Liver (tissue), 3 donors: ENCODE results near the gene CDH4.

Experiments
- EGR1 ChIP-seq, 2 donors: IDR thresholded peaks; 2 replicates each; pipeline ENCODE4 v1.6.1; 2016 to 2018; ENCODE audit warnings: antibody characterized with exemption in 2 of 2, low read depth in 2 of 2
- HNF4A ChIP-seq, 2 donors: conservative IDR thresholded peaks; 2 replicates each; pipeline ENCODE4 v1.6.1; 2016; ENCODE audit warnings: antibody characterized with exemption in 2 of 2, mild to moderate bottlenecking in 2 of 2
- JUND ChIP-seq, 2 donors: IDR thresholded peaks; 2 replicates each; pipeline ENCODE4 v1.6.1; 2016; ENCODE audit warnings: antibody characterized with exemption in 2 of 2
- MAX ChIP-seq: IDR thresholded peaks from 2 replicates; pipeline ENCODE4 v1.6.1; 2016; ENCODE audit warnings: antibody characterized with exemption
- NR2F2 ChIP-seq: IDR thresholded peaks from 2 replicates; pipeline ENCODE4 v1.6.1; 2016; ENCODE audit warnings: antibody characterized with exemption
- RAD21 ChIP-seq, 2 donors: IDR thresholded peaks; 2 replicates each; pipeline ENCODE4 v1.6.1; 2016; ENCODE audit warnings: antibody characterized with exemption in 2 of 2, mild to moderate bottlenecking in 2 of 2
- TAF1 ChIP-seq: conservative IDR thresholded peaks from 2 replicates; pipeline ENCODE4 v1.6.1; 2016; ENCODE audit warnings: antibody characterized with exemption, mild to moderate bottlenecking
- YY1 ChIP-seq: IDR thresholded peaks from 2 replicates; pipeline ENCODE4 v1.6.1; 2016; ENCODE audit warnings: antibody characterized with exemption, mild to moderate bottlenecking
- TF ChIP-seq, protein P1 (sequence below): fragments of 150-350 bp; IDR thresholded peaks from 2 replicates; pipeline ENCODE4 v1.5.1; 2017; ENCODE audit warnings: improper control_type of control experiment, low read depth, low read length; ENCODE audit not compliant: missing input control
- TF ChIP-seq, protein P2 (sequence below): IDR thresholded peaks from 2 replicates; pipeline ENCODE4 v1.6.1; 2016; ENCODE audit warnings: antibody characterized with exemption, mild to moderate bottlenecking
- donor health status: healthy.
- donor health status: healthy.

GRCh38 chr20:61802721-61803311, 550.8 kb downstream of the CDH4 start:
- TF ChIP-seq JUND (IDR thresholded peaks at IDR 0.05): no peak
- TF ChIP-seq, protein P1, sequence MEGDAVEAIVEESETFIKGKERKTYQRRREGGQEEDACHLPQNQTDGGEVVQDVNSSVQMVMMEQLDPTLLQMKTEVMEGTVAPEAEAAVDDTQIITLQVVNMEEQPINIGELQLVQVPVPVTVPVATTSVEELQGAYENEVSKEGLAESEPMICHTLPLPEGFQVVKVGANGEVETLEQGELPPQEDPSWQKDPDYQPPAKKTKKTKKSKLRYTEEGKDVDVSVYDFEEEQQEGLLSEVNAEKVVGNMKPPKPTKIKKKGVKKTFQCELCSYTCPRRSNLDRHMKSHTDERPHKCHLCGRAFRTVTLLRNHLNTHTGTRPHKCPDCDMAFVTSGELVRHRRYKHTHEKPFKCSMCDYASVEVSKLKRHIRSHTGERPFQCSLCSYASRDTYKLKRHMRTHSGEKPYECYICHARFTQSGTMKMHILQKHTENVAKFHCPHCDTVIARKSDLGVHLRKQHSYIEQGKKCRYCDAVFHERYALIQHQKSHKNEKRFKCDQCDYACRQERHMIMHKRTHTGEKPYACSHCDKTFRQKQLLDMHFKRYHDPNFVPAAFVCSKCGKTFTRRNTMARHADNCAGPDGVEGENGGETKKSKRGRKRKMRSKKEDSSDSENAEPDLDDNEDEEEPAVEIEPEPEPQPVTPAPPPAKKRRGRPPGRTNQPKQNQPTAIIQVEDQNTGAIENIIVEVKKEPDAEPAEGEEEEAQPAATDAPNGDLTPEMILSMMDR: no peak
- TF ChIP-seq MAX: no peak
- TF ChIP-seq RAD21 (IDR thresholded peaks at IDR 0.05): no peak
- TF ChIP-seq EGR1 (IDR thresholded peaks at IDR 0.05; ENCODE audit: low read depth in 2 of 2): no peak
- TF ChIP-seq TAF1: no peak
- TF ChIP-seq, protein P2, sequence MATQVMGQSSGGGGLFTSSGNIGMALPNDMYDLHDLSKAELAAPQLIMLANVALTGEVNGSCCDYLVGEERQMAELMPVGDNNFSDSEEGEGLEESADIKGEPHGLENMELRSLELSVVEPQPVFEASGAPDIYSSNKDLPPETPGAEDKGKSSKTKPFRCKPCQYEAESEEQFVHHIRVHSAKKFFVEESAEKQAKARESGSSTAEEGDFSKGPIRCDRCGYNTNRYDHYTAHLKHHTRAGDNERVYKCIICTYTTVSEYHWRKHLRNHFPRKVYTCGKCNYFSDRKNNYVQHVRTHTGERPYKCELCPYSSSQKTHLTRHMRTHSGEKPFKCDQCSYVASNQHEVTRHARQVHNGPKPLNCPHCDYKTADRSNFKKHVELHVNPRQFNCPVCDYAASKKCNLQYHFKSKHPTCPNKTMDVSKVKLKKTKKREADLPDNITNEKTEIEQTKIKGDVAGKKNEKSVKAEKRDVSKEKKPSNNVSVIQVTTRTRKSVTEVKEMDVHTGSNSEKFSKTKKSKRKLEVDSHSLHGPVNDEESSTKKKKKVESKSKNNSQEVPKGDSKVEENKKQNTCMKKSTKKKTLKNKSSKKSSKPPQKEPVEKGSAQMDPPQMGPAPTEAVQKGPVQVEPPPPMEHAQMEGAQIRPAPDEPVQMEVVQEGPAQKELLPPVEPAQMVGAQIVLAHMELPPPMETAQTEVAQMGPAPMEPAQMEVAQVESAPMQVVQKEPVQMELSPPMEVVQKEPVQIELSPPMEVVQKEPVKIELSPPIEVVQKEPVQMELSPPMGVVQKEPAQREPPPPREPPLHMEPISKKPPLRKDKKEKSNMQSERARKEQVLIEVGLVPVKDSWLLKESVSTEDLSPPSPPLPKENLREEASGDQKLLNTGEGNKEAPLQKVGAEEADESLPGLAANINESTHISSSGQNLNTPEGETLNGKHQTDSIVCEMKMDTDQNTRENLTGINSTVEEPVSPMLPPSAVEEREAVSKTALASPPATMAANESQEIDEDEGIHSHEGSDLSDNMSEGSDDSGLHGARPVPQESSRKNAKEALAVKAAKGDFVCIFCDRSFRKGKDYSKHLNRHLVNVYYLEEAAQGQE: no peak
- no peak for TF ChIP-seq YY1
- no peak for TF ChIP-seq HNF4A (conservative IDR thresholded peaks at IDR 0.05)
- no peak for TF ChIP-seq NR2F2
